Measurements from ENCODE around the gene CCK.

The CCK gene

GRCh38 chr3:42225486-42226363, 40.3 kb downstream of the CCK start:
- no peak for DNase-seq (ENCODE audit: low spot score)

- no peak for DNase-seq (ENCODE audit: low spot score)
Measured at GRCh38 chr3:42224658-42225421, 41.1 kb downstream of the CCK start.

DNA sequence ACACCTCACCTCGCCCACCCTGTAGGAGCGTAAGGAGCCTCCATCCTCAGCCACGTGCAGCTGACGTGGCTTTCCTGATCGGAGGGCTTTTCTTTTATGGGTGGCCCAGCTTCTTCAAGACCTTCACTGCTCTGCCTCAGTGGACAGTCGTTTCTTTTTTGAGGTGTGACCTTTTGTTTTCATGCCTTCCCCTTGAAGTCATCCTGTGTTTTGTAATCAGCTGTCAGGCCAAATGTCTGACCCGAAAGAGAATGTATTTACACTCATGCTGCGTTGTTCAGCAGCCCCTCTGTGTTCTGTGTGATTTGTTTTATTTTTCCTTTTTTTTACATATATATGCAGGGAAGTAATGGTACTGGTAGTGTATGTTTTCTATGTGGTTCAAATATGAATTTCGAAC, 41.8 kb downstream of the CCK start:
- no peak for DNase-seq (ENCODE audit: low spot score)

- no peak for DNase-seq (ENCODE audit: low spot score)
Measured at GRCh38 chr3:42222942-42223693, 42.9 kb downstream of the CCK start.

DNA sequence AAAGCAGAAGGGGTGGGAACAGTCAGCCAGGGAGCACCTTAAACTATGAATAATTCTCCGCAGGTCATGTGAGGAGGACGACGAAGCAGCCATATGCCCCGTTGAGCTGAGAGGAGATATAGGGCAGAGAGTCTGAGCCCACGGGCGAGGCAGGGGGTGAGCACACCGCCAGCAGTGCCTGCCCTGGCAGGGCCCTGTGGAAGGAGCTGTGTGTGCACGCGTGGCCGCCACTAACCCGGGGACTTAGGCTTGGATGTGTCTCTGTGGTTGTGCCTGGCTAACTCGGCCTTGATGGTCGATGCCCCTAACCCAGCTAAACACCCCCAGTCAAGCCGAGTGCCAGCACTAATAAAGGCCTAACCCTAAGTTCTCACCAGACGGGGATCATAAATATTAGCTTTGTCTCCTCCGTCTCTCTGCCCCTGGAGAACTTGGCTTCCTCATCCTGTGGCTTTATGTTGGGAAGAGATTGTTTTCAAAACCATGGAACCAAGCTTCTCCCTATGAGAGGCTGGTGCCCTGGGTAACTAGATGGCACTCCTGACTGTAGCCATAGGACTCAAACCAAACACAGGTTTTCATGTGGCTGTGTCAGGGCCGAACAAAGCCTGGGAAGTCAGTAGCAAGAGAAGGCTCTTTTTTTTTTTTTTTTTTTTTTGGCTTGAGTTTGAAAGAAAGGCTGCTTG, 45.4 kb downstream of the CCK start:
- DNase-seq (ENCODE audit: low spot score), result no peak

DNA sequence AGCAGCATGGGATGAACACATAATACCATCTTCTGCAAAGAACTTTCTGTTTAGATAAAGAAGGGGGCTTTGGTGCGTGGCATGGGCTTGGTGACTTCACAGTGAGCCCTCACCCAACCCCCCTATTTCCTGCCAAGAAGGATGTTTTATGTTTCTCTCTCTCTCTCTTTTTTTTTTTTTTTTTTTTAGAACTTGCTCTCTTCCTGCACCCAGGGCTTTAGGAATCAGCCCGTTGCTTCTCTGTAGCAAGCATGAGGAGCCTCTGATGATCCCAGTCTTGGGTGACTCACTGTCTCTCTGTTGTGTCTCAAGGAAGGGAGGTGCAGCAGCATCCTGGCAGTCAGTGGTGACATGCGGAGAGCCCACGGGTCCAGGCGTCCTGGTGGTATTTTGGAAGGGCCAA, 49.1 kb downstream of the CCK start:
- DNase-seq (ENCODE audit: low spot score), result no peak

DNA sequence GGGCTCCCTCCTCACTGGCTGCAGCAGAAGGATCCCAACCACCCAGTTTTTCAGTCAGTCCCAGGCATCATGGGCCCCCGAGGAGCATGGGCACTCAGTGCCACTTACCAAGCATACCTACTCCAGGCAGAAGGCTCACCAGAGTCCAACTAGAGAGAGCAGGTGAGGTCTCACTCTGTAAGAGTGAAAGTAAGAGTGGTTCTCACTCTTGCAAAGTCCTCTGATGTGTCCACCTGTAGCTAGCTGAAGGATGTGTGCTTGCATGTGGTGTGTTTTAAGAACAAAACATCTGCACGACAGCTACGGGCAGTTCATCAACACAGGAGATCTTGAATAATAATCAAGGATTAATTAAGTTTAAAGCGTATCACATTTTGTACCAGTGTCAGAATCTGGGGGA, 49.7 kb downstream of the CCK start:
- no peak for DNase-seq (ENCODE audit: low spot score)

- DNase-seq (ENCODE audit: low spot score), result no peak
Measured at GRCh38 chr3:42214565-42215283, 51.3 kb downstream of the CCK start.

DNA sequence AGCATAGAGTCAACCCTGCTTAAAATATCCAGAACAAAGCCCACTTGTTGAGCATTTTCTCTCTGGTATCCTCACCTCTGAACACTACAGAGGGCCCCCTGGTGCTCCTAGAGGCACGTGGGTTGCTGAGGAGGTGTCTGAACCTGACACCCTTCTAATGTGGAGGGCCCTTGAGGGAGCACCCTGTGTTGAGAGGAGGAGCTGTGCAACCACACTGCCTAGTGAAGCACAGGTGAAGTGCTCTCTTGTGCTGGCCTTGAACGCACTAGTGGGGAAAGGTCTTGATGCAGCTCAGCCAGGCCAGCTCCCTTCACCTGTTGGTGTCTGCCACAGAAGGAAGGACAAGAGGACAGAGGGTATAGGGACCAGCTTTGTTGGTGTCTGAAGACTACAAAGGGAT, 51.9 kb downstream of the CCK start:
- no peak for DNase-seq (ENCODE audit: low spot score)

DNA sequence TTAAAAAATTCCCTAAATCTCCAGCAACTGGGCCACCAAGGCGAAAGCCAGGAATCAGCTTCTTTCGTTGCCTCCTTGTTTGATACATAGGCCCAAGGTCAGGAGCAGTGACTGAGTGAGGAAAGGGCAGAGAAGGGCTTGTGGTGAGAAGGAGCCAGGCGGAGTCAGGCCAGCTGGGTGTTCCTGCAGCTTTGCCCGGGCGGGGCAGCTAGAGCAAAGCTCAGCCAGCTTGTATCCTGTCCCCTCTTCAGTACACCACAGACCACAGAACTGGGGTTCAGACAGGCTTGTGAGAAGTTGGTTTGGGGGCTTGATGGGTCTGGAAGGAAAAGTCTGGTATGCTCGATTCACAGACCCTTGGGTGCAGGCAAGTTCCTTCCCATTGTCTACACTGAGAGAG, 52.6 kb downstream of the CCK start:
- no peak for DNase-seq (ENCODE audit: low spot score)

DNA sequence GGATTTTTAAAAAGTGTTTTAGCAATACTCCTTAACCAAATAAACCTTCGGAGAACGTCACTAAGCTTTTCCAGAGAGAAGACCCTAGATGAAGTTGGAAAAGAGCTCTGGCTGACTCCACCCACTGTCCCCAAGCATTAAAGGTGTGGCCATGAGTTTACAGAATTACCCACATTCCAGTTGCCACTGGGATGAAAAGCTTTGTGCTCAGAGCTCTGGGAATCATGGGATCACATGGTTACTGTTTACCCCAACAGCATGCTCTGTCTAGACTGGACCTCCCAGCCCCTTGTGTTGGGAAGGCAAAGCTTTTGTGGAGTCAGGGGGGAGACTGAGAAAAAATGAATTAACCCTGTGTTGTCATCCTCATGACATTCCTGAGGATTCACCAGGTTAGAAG, 55.3 kb downstream of the CCK start:
- DNase-seq (ENCODE audit: low spot score), result no peak

DNA sequence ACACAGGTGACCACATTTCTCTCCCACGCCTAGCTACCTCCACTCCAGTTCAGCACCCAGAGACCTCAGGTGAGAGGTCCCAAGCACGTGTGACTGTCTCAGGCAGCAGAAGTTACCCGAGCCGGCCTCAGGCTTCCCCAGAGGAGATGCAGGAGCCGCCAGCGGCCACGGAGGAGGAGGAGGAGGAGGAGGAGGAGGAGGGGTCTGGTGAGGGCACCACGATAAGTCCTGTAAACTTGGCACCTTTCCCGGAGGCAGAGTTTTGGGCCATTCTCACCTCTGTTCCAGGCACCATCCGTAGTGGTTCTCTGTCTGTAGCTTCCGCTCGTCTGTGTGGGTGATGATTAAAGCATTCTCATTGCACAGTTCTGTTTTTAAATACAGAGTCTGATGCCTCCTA, 56.1 kb downstream of the CCK start:
- DNase-seq (ENCODE audit: low spot score), result no peak

Measured in left forelimb (tissue), 1 donor.